Spleen (tissue), 11 donors: ENCODE results near the gene MSRB2. TPM values are rescaled to one million over a fixed set of nuclear protein-coding genes. Genes with fewer than 3 reads are reported as not detected.

Experiments
- DNase-seq: peaks from one replicate; pipeline ENCODE4 v3.0.0-alpha.2; 2020
- H3K27ac ChIP-seq, 8 donors: fragments of 200-600 bp; sonication (generic) in 7 of 8; 1 replicate in 4 of 8; 2 replicates in 4 of 8; pipeline versions ENCODE4 v1.5.0 to v1.8.0; 2016 to 2021; ENCODE audit warnings: inconsistent platforms in 4 of 8, mild to moderate bottlenecking in 4 of 8, moderate library complexity in 1 of 8
- H3K27me3 ChIP-seq, 7 donors: fragments of 200-600 bp; sonication (generic) in 6 of 7; replicated peaks in 1 of 7; 1 replicate in 4 of 7; 2 replicates in 3 of 7; pipeline versions ENCODE4 v1.5.0 to v1.8.0; 2016 to 2021; ENCODE audit warnings: inconsistent platforms in 3 of 7, mild to moderate bottlenecking in 1 of 7
- H3K36me3 ChIP-seq, 6 donors: fragments of 200-600 bp; sonication (generic) in 5 of 6; 1 replicate in 4 of 6; 2 replicates in 2 of 6; pipeline versions ENCODE4 v1.5.0 to v1.8.0; 2016 to 2021; ENCODE audit warnings: inconsistent platforms in 2 of 6
- H3K4me1 ChIP-seq, 6 donors: fragments of 200-600 bp; sonication (generic) in 5 of 6; 1 replicate in 3 of 6; 2 replicates in 3 of 6; pipeline versions ENCODE4 v1.5.0 to v1.8.0; 2016 to 2021; ENCODE audit warnings: inconsistent platforms in 3 of 6
- H3K4me3 ChIP-seq, 8 donors: fragments of 200-600 bp; sonication (generic) in 7 of 8; 1 replicate in 4 of 8; 2 replicates in 4 of 8; pipeline versions ENCODE4 v1.5.0 to v1.8.0; 2016 to 2021; ENCODE audit warnings: inconsistent platforms in 4 of 8, mild to moderate bottlenecking in 4 of 8, moderate library complexity in 2 of 8
- H3K9me3 ChIP-seq, 8 donors: fragments of 200-600 bp; sonication (generic) in 7 of 8; 1 replicate in 4 of 8; 2 replicates in 4 of 8; pipeline versions ENCODE4 v1.5.0 to v1.8.0; 2016 to 2021; ENCODE audit warnings: inconsistent platforms in 4 of 8
- POLR2A ChIP-seq, 3 donors: fragments of 450-650 bp; IDR thresholded peaks; one replicate each; pipeline ENCODE4 v1.5.1; 2017; ENCODE audit warnings: antibody characterized with exemption in 3 of 3, mild to moderate bottlenecking in 1 of 3
- POLR2AphosphoS5 ChIP-seq, 3 donors: sonication (generic); formaldehyde crosslinking; IDR thresholded peaks; one replicate each; pipeline ENCODE4 v1.5.1; 2017; ENCODE audit warnings: antibody characterized with exemption in 3 of 3
- WGBS, 5 donors: extraction: QIAGEN DNeasy Blood & Tissue Kit in 3 of 5; methylation state at CpG; one replicate each; pipeline versions ENCODE4 v1.1.5 to v1.1.7; 2013 to 2018; 5-methylcytosine and 5-hydroxymethylcytosine counted together
- intact Hi-C: fragments of 100-400 bp; cut with DNase I; formaldehyde crosslinking; loops from one replicate; pipeline ENCODE4 v1.15.0; 2023; ENCODE audit warnings: low total_unique reads
- polyA plus RNA-seq, 3 donors: library from polyadenylated mRNA; stranded (reverse); fragments of 200-250 nt; gene quantifications; one replicate each; pipeline ENCODE4 v1.2.1, GENCODE V29; 2013
- total RNA-seq, 7 donors: library from RNA; depleted of rRNA in 3 of 7; stranded (reverse); fragments of >200 nt in 3 of 7; fragmentation: NEBNext Ultra II Directional in 4 of 7; extraction: Animal tissue kit (Norgen Biotek cat#: 25700) in 4 of 7; gene quantifications; one replicate each; pipeline versions ENCODE4 v1.1.0 to v1.2.1, GENCODE V29; 2016 to 2021
- TF ChIP-seq, protein P1 (sequence below), 11 experiments: fragments of 200-600 bp in 7 of 11; fragments of 450-650 bp in 4 of 11; sonication (generic) in 4 of 11; IDR thresholded peaks in 8 of 11; conservative IDR thresholded peaks in 3 of 11; 1 replicate in 7 of 11; 2 replicates in 4 of 11; pipeline versions ENCODE4 v1.4.0 to v1.8.0; 2016 to 2021; ENCODE audit warnings: antibody characterized with exemption in 11 of 11, inconsistent platforms in 4 of 11, mild to moderate bottlenecking in 1 of 11
- donor health status: healthy with polysubstance abuse.
- donor health status: DM: no; HTN: no; CAD: no; lungs with moderate emphysema.
- donor health status: DM: no; HTN: no; CAD: no.
- donor health status: Bipolar disorder and iron deficiency.
- donor health status: healthy.
- donor health status: DM: no; HTN: no; CAD: no.
- donor health status: DM: yes; HTN: yes; CAD: no.

MSRB2 gene
- total and polyA plus RNA-seq, 10 donors: 12.2 to 29.4 (median 14.4) TPM

- TF ChIP-seq POLR2AphosphoS5 (IDR thresholded peaks at IDR 0.05) (no peak), POLR2A (IDR thresholded peaks at IDR 0.05) (no peak)
- TF ChIP-seq, protein P1, sequence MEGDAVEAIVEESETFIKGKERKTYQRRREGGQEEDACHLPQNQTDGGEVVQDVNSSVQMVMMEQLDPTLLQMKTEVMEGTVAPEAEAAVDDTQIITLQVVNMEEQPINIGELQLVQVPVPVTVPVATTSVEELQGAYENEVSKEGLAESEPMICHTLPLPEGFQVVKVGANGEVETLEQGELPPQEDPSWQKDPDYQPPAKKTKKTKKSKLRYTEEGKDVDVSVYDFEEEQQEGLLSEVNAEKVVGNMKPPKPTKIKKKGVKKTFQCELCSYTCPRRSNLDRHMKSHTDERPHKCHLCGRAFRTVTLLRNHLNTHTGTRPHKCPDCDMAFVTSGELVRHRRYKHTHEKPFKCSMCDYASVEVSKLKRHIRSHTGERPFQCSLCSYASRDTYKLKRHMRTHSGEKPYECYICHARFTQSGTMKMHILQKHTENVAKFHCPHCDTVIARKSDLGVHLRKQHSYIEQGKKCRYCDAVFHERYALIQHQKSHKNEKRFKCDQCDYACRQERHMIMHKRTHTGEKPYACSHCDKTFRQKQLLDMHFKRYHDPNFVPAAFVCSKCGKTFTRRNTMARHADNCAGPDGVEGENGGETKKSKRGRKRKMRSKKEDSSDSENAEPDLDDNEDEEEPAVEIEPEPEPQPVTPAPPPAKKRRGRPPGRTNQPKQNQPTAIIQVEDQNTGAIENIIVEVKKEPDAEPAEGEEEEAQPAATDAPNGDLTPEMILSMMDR (IDR thresholded peaks at IDR 0.05 in 8 of 11, conservative IDR thresholded peaks at IDR 0.05 in 3 of 11): no peak
- Histone ChIP-seq H3K4me3 (no peak overlapping the region), H3K27me3 (peaks cover 0 to 57% (median 9%) of the 10 kb centered on the region in 7 donors), H3K9me3 (no peaks in the 10 kb centered on the region), H3K4me1 (no peaks in the 10 kb centered on the region), H3K27ac (no peak overlapping the region), H3K36me3 (no peaks in the 10 kb centered on the region)
- DNase-seq: no peak
- 48 to 63% (median 54%) methylated on average over 4 of the region's 4 CpGs for WGBS, 5 donors
- intact Hi-C loops: no loop called here
These were observed 15.7 kb upstream of the MSRB2 start for GRCh38 chr10:23079700-23080099.

DNA sequence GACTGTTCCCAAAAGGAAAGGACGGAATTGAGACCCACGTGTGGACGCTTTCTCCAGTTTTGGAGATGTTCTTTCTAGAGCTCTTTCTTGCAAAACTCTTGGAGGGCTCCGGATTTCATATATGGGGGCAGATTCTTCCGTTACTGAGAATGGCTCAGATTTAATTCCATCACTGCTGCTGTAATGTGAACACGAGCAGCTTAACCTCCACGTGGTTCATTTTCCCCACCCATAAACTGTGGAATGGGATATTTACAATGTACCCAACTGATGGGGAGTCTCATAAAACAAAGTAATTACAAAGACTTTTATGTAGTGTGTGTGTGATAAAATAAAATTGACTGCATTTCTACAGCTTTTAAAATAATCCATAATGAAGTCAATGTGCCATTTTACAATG is 15.1 kb upstream of the MSRB2 start:
- intact Hi-C loops: no loop called here
- TF ChIP-seq, protein P1 (IDR thresholded peaks at IDR 0.05 in 8 of 11, conservative IDR thresholded peaks at IDR 0.05 in 3 of 11): no peak
- TF ChIP-seq POLR2A (IDR thresholded peaks at IDR 0.05): no peak
- TF ChIP-seq POLR2AphosphoS5 (IDR thresholded peaks at IDR 0.05): no peak
- DNase-seq: no peak
- Histone ChIP-seq H3K4me1 (no peaks in the 10 kb centered on the region), H3K36me3 (no peaks in the 10 kb centered on the region), H3K27me3 (peaks cover 0 to 57% (median 9%) of the 10 kb centered on the region in 7 donors), H3K9me3 (no peaks in the 10 kb centered on the region), H3K27ac (no peak overlapping the region), H3K4me3 (no peak overlapping the region)
- WGBS, 5 donors: 66 to 75% (median 70%) methylated on average over 7 of the region's 7 CpGs

DNA sequence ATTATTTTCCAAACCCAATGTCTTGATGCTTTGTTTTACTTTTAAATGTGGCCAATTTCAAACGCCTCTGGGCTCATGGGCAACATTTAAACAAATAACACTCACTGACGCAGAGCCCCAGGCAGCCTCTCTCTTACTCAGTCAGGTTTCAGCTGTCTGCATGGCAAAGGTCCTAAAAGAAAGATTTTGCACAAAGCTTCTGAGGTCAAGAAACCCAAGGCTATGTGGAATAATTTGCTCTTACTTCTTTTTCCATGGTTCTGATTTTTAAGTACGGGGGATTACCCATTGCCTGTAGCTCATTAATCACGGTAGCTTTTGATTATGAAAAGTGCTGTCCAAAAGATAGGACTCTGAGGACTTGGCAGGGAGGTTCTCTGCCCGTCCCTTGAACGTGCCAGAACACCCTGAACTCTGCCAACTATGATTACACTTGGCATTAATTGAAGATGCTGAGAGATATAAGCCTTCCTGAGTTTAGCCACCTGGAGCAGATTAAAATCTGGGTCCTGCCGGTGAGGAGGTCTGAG is 14.1 kb upstream of the MSRB2 start:
- Histone ChIP-seq H3K27ac (no peak overlapping the region), H3K4me1 (no peaks in the 10 kb centered on the region), H3K4me3 (no peak overlapping the region), H3K36me3 (no peaks in the 10 kb centered on the region), H3K9me3 (no peaks in the 10 kb centered on the region), H3K27me3 (peaks cover 0 to 52% (median 9%) of the 10 kb centered on the region in 7 donors)
- intact Hi-C loops: no loop called here
- 56 to 72% (median 69%) methylated on average over 7 of the region's 7 CpGs for WGBS, 5 donors
- DNase-seq: no peak
- no peak for TF ChIP-seq POLR2A (IDR thresholded peaks at IDR 0.05)
- TF ChIP-seq, protein P1 (IDR thresholded peaks at IDR 0.05 in 8 of 11, conservative IDR thresholded peaks at IDR 0.05 in 3 of 11): no peak
- TF ChIP-seq POLR2AphosphoS5 (IDR thresholded peaks at IDR 0.05): no peak

DNA sequence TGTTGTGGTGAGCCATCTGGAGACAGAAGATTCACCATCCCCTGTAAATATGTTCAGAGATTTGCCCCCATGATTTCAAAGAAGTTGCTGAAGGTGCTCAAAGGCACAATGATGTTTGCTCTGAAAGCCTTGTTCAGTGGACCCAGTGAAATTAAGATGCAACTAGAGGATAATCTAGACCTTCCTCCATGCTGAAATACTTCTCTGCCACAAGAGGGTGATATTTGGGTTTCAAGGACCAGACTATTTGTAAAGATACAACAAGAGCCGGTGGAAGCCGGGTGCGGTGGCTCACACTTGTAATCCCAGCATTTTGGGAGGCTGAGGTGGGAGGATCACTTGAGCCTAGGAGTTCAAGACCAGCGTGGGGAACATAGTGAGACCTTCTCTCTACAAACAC is 13.5 kb upstream of the MSRB2 start:
- WGBS, 5 donors: 79 to 95% (median 87%) methylated on average over 4 of the region's 4 CpGs
- H3K4me1 ChIP-seq: no peaks in the 10 kb centered on the region
- no peaks in the 10 kb centered on the region for H3K9me3 ChIP-seq
- H3K27me3 ChIP-seq: peaks cover 0 to 49% (median 5%) of the 10 kb centered on the region in 7 donors
- no peak overlapping the region for H3K27ac ChIP-seq
- intact Hi-C loops: no loop called here
- no peak for DNase-seq
- H3K4me3 ChIP-seq: no peak overlapping the region
- no peaks in the 10 kb centered on the region for H3K36me3 ChIP-seq
- TF ChIP-seq POLR2A (IDR thresholded peaks at IDR 0.05): no peak
- TF ChIP-seq, protein P1 (IDR thresholded peaks at IDR 0.05 in 8 of 11, conservative IDR thresholded peaks at IDR 0.05 in 3 of 11): peak in 1 of 11 experiments; percentile 20
